GM13976 (cell line): Measurements from ENCODE around the gene PRKAR2A.
"Not testable (repeated sequence)": the region's sequence is repeated elsewhere in the genome, so short reads cannot be mapped to it uniquely, and the experiment has no call there.

Source experiments
- DNase-seq: peaks from one replicate; pipeline ENCODE4 v3.0.0; 2012; ENCODE audit warnings: low spot score
- in situ Hi-C: fragments of 300-500 bp; cut with MboI; formaldehyde crosslinking; loops from one replicate; pipeline ENCODE4 v1.12.0; 2022; ENCODE audit warnings: low sequenced_read_pairs, mixed read lengths, inconsistent platforms; ENCODE audit not compliant: unreplicated experiment
- TF ChIP-seq, protein P1 (sequence below): IDR thresholded peaks from 2 replicates; pipeline ENCODE4 v1.5.1; 2012; ENCODE audit warnings: borderline replicate concordance, mild to moderate bottlenecking; ENCODE audit not compliant: insufficient read depth; ENCODE audit errors: extremely low read depth, missing control alignments, control extremely low read depth

The PRKAR2A gene

DNA sequence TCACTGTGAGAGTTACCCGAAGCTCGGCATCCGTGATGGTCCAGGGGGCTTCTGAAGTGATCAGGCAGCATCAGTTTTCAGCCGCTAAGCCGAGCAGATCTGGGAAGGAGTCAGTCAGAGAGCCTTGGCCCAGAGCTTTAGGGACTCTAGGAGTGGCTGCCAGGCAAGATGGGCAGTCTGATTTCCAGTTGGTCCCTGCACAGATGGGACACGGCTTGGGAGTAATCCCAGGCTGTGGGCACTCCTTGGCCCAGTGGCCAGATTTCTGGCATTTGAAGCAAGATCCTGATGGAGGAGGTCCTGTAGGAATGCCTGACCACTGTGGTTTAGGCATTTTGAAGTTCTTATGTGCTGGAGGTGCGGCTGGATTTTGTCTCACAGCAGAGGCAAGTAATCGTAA lies 120.2 kb downstream of the PRKAR2A start:
- no peak for DNase-seq
- in situ Hi-C loops, result no loop called here

DNA sequence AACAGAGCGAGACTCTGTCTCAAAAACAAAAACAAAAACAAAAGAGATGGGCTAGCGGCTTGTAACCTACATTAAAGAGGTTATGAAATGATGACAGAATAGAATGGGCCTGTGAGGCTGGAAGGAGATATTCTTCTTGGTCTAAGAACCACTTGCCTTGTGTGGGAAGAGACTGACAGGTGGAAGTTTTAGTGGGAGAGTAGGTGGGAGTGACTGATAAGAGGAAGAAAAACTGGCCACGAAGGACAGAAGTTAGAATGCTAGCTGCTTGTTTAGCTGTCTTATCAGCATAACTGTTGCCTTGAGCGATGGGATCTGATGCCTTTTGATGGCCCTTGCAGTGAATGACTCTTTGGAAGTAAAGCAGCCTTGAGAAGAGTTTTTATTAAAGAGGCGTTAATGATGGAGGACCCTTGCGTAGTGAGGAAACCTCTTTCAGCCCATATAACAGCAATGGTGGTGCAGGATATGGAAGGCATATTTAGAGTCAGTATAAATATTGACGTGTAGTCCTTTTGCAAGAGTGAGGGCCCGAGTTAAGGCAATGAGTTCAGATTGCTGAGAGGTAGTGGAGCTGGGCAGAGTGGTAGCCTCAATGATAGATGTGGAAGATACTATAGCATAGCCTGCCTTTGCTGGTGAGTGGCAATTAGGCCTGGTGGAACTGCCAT lies 122.4 kb downstream of the PRKAR2A start:
- DNase-seq, in situ Hi-C loops: not testable (repeated sequence)

More for the DNA sequence above, 120.2 kb downstream of the PRKAR2A start:
- TF ChIP-seq, protein P1, sequence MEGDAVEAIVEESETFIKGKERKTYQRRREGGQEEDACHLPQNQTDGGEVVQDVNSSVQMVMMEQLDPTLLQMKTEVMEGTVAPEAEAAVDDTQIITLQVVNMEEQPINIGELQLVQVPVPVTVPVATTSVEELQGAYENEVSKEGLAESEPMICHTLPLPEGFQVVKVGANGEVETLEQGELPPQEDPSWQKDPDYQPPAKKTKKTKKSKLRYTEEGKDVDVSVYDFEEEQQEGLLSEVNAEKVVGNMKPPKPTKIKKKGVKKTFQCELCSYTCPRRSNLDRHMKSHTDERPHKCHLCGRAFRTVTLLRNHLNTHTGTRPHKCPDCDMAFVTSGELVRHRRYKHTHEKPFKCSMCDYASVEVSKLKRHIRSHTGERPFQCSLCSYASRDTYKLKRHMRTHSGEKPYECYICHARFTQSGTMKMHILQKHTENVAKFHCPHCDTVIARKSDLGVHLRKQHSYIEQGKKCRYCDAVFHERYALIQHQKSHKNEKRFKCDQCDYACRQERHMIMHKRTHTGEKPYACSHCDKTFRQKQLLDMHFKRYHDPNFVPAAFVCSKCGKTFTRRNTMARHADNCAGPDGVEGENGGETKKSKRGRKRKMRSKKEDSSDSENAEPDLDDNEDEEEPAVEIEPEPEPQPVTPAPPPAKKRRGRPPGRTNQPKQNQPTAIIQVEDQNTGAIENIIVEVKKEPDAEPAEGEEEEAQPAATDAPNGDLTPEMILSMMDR, result no peak

- in situ Hi-C loops, result no loop called here
- TF ChIP-seq, protein P1, result no peak
- DNase-seq, result no peak
Measured at GRCh38 chr3:48723725-48724124, 123.9 kb downstream of the PRKAR2A start.

GRCh38 chr3:48723293-48723692 lies 124.4 kb downstream of the PRKAR2A start:
- in situ Hi-C loops, DNase-seq: not testable (repeated sequence)

DNA sequence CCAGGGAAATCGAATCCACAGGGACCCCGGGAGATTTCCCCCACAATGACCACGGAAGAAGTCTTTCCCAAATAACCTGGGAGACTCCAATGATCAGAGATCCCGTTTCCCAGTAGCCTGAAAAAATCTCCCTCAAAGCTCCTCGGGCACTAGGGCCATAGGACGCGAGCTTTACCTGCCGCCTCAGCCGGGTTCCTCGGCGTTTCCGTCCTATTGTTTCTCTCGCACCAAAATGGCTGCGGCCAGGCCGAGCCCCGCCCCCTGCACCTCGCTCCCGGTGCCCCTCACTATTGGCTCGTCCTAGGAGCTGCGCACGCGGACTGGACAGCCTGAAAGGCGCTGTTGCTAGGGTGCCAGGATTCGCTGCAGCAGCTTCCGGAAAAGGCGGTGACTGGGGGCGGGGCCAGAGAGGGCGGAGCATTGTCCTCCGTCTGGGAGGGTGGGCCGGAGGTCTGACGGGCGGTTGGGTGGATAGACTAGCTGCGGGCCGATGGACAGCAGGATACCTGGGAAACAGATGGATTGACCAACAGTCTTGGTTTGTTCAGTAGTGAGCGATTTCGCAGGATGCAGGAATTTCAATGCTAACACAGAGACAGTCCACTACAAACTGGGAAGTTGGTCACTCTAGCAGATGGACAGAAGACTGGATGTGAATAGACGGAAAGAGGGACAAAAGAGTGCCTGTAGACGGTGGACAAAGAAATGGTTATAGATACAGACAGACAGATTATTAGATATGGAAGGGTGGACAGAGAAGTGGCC lies 130.5 kb downstream of the PRKAR2A start, which contains the start of gene IP6K2:
Gene IP6K2 (minus strand): TSS at position 240 of the 765 bp plus-strand sequence. CDS start 21,930 bp downstream, outside the sequence.
- DNase-seq, result peak; percentile 98
- TF ChIP-seq, protein P1, result no peak

GRCh38 chr3:48716508-48716981 lies 131.1 kb downstream of the PRKAR2A start:
- no peak for DNase-seq
- in situ Hi-C loops, result no loop called here
- TF ChIP-seq, protein P1, result no peak

More for the DNA sequence above, 130.5 kb downstream of the PRKAR2A start, which contains the start of gene IP6K2:
- in situ Hi-C loops, result no loop called here

GRCh38 chr3:48715174-48715800 lies 132.4 kb downstream of the PRKAR2A start:
- no peak for DNase-seq
- TF ChIP-seq, protein P1, result no peak
- in situ Hi-C loops, result no loop called here
